Measurements from ENCODE around the gene ACTL7B.
"Not testable (repeated sequence)": the region's sequence is repeated elsewhere in the genome, so short reads cannot be mapped to it uniquely, and the experiment has no call there.

ACTL7B gene

GRCh38 chr9:108867829-108868228 is 12.0 kb upstream of the ACTL7B start:
- no peak for DNase-seq

GRCh38 chr9:108867116-108867515 is 11.3 kb upstream of the ACTL7B start:
- no peak for DNase-seq

DNA sequence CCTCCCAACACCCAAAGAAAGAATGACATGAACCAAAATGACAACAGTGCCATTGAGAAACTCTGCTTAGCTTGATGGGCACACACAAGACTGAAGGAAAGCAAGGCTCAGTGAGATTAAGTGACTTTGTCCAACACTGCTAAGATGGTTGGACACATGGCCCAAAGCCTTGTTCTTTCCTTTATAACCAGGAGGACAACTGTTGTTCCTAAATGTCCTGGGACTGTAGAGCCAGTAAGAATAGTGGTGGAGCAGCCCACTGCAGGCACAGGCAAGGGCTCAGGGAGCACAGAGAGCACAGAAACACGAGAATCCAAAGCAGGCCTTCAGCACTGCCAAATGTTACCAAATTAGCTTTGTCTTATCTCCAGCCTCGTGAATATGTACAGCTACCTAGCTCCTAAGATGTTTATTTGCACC is 10.2 kb upstream of the ACTL7B start:
- DNase-seq = no peak

GRCh38 chr9:108865037-108865436 is 9.3 kb upstream of the ACTL7B start:
- no peak for DNase-seq

GRCh38 chr9:108864446-108864845 is 8.7 kb upstream of the ACTL7B start:
- DNase-seq = no peak

GRCh38 chr9:108863891-108864290 is 8.1 kb upstream of the ACTL7B start:
- no peak for DNase-seq

DNA sequence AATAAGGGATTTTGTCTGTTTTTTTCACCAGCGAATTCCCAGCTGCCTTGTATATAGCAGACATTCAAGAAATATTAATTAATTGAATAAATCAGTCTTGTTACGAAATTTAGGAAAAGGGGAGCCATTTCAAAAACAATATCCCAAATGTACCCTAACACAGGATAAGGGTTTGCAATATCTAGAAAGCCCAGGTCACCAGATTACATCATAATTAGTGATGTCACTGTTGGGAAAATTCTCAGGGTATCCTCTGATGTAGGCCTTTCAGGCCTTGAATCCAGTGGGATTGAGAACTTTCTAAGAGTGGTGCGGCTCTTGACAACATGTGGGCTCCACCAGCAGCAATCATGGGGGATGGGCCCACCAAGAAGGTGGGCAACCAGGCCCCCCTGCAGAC is 6.2 kb upstream of the ACTL7B start, which contains the start of gene ACTL7A:
Gene ACTL7A (plus strand): TSS at position 270 of the 400 bp plus-strand sequence. CDS start 57 bp downstream, at position 327.
- no peak for DNase-seq

DNA sequence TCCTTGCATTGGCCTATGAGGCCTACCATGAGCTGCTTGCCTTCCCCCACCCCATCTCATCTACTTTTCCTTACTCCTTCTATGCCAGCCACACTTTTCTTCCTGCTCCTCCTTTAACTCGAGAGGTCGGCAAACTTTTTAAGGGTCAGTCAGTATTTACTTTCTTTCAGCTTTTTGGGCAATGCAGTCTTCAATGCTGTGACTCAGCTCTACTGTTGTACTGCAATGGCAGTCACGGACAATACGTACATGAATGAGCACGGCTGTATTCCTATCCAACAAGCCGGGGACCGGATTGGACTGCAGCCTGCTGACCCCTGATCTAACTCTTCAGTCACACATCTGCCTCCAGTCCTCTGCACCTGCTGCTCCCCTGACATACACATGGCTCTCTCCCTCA is 5.7 kb upstream of the ACTL7B start:
- DNase-seq = no peak

DNA sequence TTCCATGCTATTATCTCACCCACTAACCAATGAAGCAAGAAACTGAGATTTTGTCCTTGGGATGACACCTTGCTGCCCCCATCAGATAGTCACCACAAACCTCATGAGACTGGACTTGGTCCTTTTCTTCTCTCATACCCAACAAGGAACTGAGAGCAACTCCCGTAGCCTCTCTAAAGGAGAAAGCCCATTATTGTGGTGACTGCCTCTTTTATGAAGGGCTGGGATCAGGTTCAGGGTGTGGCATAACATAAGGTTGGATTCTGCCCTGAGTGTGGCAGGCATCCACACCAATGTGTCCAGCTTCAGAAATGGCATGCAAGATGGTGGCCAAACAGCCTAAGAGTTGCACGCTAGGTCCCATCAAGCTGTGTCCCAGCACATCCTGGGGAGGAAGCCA is 5.0 kb upstream of the ACTL7B start:
- DNase-seq = no peak

GRCh38 chr9:108860354-108860753 is 4.6 kb upstream of the ACTL7B start:
- no peak for DNase-seq

GRCh38 chr9:108859459-108860114 is 3.8 kb upstream of the ACTL7B start:
- DNase-seq = no peak

DNA sequence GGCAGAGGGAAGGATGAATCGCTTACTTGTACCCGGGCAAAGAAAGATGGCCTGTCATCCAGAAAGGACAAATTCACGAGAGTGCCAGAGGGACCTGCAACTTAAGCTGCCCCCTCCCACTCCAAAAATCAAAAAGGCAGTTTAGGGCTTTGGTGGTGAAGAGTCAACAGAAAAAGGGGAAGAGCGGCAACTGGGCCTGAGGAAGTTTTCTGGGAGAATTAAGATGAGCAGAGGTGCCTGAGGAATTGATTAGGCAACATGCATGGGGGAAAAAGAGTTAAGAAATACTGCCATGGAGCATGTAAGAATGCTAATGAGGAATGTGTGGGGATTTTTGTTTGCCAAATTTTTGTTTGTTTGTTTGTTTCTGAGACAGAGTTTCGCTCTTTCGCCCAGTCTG is 1.8 kb upstream of the ACTL7B start:
- no peak for DNase-seq

- DNase-seq = no peak
Measured at GRCh38 chr9:108855529-108855886, 278 bp downstream of the ACTL7B start.

- DNase-seq = no peak
Measured at GRCh38 chr9:108854641-108855528, 901 bp downstream of the ACTL7B start.

GRCh38 chr9:108854094-108854493 is 1.7 kb downstream of the ACTL7B start:
- no peak for DNase-seq

DNA sequence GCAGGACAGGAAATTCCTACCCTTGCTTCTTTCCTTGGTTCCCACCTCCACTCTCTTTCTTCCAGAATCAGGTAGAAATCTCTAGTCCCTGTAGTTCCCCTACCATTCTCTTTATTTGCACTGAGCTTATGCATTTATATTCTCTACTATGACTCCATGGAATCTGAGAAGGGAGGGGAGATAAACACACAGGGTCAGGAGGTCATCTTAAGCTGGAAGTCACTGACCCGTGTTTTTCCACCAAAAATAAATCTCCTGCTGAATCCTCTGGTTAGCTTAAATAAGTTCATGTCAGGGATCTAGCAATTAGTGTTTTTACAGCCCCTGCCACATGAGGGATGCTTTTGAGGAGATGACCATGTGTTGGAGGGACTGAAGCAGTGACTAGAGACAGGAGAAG is 3.7 kb downstream of the ACTL7B start:
- DNase-seq = no peak

DNA sequence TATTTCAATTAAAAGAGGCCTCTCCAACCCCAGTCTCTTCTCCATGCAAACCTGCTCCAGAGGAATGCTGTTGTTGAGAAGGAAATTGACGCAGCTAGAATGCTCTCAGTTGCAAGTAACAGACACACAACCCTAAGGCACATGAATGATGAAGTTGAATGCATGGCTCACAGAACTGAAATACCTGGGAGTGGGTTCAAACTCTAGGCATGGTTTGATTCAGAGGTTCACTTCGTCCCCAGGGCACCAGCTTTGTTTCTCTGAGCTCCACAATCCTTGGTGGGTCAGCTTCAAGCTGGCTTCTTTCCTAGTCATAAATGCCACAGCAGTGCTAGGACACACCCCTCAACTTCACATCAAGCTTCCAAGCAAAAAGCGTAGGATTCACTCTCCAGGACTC is 4.6 kb downstream of the ACTL7B start:
- DNase-seq = no peak

DNA sequence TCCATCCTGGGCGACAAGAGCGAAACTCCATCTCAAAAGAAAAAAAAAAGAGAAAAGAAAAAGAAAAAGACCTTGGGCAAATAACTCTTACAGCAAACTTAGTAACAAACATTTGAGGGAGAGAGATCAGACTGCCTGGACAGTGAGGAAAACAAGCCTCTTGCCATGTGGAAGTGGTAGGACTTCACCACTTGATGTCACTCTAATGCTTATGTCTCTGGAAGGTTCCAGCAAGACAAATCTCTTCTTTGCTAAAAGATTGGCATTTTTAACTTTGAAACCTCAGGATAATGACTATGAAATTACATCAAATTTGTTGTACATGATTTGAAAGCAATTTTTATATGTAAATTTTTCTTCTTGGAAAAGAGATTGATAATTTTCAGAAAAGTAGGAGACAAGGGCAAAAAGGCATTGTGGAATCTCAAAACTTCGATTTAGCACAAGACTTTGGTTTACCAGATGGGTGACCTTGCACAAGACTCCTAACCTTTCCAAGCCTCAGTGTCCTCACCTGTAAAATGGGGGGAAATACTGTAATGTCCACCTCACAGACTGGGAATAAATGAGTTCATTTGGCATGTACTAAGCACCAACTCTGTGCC is 5.4 kb downstream of the ACTL7B start:
- peak; percentile 49 for DNase-seq

GRCh38 chr9:108848296-108848695 is 7.5 kb downstream of the ACTL7B start:
- DNase-seq = not testable (repeated sequence)

DNA sequence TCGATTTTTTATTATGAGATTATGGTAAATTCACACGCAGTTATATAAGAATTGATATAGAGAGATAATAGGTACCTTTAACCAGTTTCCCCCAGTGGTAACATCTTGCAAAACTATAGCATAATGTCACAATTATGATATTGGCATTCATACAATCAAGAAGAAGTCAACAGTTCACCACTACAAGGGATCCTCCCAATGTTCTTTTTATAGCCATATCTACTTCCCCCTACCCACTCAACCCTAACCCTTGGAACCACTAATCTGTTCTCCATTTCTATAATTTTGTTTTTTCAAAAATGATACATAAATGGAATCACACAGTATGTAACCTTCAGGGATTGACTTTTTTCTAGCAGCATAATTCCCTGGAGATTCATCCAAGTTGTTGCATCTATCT is 9.8 kb downstream of the ACTL7B start:
- no peak for DNase-seq

- DNase-seq = no peak
Measured at GRCh38 chr9:108845507-108845906, 10.3 kb downstream of the ACTL7B start.

DNA sequence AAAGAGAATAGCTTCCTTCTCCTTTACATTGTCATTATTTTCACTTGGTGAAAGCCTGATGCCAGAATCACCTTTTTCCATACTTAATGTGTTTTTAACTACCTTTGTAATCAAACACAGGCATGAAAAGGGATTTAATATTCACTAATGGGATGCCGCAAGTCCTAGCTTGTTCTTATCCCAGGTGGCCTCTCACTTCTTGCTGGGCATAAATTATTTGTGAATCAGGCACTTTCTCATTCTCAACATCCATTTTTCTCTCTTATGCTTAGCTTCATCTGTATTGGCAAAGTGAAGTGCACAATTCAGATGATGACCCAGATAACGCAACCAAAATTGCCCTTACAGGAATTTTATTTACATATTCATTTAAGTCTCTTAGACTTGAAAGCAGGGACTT is 10.9 kb downstream of the ACTL7B start:
- DNase-seq = no peak

- DNase-seq = no peak
Measured at GRCh38 chr9:108844391-108844790, 11.4 kb downstream of the ACTL7B start.
